ENCODE measurements around the gene CC2D1A. TPM values are rescaled to one million over a fixed set of nuclear protein-coding genes. Genes with fewer than 3 reads are reported as not detected.

Gene CC2D1A
- total and polyA plus RNA-seq, 2 experiments from 2014 or later, result 23.1 to 39.7 TPM

DNA sequence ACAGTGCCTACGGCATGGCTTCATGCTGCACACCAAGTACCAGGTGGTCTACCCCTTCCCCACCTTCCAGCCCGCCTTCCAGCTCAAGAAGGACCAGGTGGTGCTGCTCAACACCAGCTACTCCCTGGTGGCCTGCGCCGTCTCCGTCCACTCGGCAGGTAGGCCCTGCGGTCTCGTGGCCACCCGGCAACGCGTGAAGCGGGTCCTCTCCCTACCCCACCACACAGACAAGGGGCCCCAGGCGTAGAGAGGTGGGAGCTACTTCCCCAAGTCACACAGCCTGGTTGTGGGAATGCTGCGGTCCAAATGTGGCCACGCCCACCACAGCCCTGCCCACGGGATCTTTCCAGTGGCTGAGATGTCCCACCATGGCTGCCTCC is 50.4 kb downstream of the CC2D1A start:
- H3K36me3 Mint-ChIP-seq (ENCODE audit: low read depth), result peaks cover 49% of the 10 kb centered on the region
- DNase-seq (ENCODE audit: low spot score), result no peak
- H3K36me3 ChIP-seq (ENCODE audit: insufficient read depth), result peaks cover 13% of the 10 kb centered on the region; the same call in 1 of the 2 replicates

More for the DNA sequence above, 50.4 kb downstream of the CC2D1A start:
- Histone ChIP-seq H3F3A (replicated peaks; ENCODE audit: low read depth) (0 out of 2 replicates have a peak, but pooled peaks cover 5% of the 10 kb centered on the region), H3K4me3 (no peak overlapping the region), H3K9me2 (ENCODE audit: insufficient read depth) (no peaks in the 10 kb centered on the region), H3K27ac (ENCODE audit: low read depth) (no peak overlapping the region), H4K20me1 (replicated peaks; ENCODE audit: insufficient read depth) (peaks cover 17% of the 10 kb centered on the region), H3K79me2 (replicated peaks; ENCODE audit: insufficient read depth) (peaks cover 17% of the 10 kb centered on the region), H3K4me2 (no peak overlapping the region), H3K4me1 (ENCODE audit: insufficient read depth) (peaks cover 8% of the 10 kb centered on the region; the same call in 1 of the 2 replicates), H2AFZ (no peak overlapping the region), H3K27me3 (ENCODE audit: insufficient read depth) (no peaks in the 10 kb centered on the region)
- no peak for ATAC-seq
- TF ChIP-seq JUNB (IDR thresholded peaks at IDR 0.05; ENCODE audit: unreplicated experiment), result no peak
- TF ChIP-seq POLR2AphosphoS5 (IDR thresholded peaks at IDR 0.05; ENCODE audit: low read depth), result no peak
- no peak for TF ChIP-seq STAT1 (IDR thresholded peaks at IDR 0.05; ENCODE audit: unreplicated experiment)
- no peak for TF ChIP-seq ZNF114 (CRISPR knock-in tag; IDR thresholded peaks at IDR 0.05)
- TF ChIP-seq, protein P1, sequence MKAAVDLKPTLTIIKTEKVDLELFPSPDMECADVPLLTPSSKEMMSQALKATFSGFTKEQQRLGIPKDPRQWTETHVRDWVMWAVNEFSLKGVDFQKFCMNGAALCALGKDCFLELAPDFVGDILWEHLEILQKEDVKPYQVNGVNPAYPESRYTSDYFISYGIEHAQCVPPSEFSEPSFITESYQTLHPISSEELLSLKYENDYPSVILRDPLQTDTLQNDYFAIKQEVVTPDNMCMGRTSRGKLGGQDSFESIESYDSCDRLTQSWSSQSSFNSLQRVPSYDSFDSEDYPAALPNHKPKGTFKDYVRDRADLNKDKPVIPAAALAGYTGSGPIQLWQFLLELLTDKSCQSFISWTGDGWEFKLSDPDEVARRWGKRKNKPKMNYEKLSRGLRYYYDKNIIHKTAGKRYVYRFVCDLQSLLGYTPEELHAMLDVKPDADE (IDR thresholded peaks at IDR 0.05), result no peak
- TF ChIP-seq CREB1 (CRISPR knock-in tag; IDR thresholded peaks at IDR 0.05; ENCODE audit: low read depth), result no peak
- TF ChIP-seq, protein P2, sequence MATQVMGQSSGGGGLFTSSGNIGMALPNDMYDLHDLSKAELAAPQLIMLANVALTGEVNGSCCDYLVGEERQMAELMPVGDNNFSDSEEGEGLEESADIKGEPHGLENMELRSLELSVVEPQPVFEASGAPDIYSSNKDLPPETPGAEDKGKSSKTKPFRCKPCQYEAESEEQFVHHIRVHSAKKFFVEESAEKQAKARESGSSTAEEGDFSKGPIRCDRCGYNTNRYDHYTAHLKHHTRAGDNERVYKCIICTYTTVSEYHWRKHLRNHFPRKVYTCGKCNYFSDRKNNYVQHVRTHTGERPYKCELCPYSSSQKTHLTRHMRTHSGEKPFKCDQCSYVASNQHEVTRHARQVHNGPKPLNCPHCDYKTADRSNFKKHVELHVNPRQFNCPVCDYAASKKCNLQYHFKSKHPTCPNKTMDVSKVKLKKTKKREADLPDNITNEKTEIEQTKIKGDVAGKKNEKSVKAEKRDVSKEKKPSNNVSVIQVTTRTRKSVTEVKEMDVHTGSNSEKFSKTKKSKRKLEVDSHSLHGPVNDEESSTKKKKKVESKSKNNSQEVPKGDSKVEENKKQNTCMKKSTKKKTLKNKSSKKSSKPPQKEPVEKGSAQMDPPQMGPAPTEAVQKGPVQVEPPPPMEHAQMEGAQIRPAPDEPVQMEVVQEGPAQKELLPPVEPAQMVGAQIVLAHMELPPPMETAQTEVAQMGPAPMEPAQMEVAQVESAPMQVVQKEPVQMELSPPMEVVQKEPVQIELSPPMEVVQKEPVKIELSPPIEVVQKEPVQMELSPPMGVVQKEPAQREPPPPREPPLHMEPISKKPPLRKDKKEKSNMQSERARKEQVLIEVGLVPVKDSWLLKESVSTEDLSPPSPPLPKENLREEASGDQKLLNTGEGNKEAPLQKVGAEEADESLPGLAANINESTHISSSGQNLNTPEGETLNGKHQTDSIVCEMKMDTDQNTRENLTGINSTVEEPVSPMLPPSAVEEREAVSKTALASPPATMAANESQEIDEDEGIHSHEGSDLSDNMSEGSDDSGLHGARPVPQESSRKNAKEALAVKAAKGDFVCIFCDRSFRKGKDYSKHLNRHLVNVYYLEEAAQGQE (IDR thresholded peaks at IDR 0.05; ENCODE audit: unreplicated experiment), result no peak
- no peak for TF ChIP-seq CTCF (conservative IDR thresholded peaks at IDR 0.05; ENCODE audit: low read depth in 2 of 2)
- no peak for TF ChIP-seq EZH2phosphoT487 (IDR thresholded peaks at IDR 0.05; ENCODE audit: unreplicated experiment)
- no peak for TF ChIP-seq ZNF331 (CRISPR knock-in tag; IDR thresholded peaks at IDR 0.05; ENCODE audit: low read depth)
- no peak for TF ChIP-seq ZNF462 (CRISPR knock-in tag; IDR thresholded peaks at IDR 0.05)
- TF ChIP-seq NANOG (IDR thresholded peaks at IDR 0.05; ENCODE audit: borderline replicate concordance), result no peak
- TF ChIP-seq EZH2 (IDR thresholded peaks at IDR 0.05; ENCODE audit: low read depth, unreplicated experiment), result no peak
- Mint-ChIP-seq H3K27ac (no peak overlapping the region), H3K9me3 (no peaks in the 10 kb centered on the region), H3K27me3 (ENCODE audit: insufficient read depth, low read depth, poor library complexity) (peaks cover 2% of the 10 kb centered on the region), H3K4me3 (no peak overlapping the region), H3K4me1 (peaks cover 10% of the 10 kb centered on the region)
